Measurements from ENCODE around the gene EMID1. TPM values are rescaled to one million over a fixed set of nuclear protein-coding genes. Genes with fewer than 3 reads are reported as not detected.

Gene EMID1
- total and polyA plus RNA-seq, 4 donors: 4.9 to 30.2 (median 8.4) TPM

DNA sequence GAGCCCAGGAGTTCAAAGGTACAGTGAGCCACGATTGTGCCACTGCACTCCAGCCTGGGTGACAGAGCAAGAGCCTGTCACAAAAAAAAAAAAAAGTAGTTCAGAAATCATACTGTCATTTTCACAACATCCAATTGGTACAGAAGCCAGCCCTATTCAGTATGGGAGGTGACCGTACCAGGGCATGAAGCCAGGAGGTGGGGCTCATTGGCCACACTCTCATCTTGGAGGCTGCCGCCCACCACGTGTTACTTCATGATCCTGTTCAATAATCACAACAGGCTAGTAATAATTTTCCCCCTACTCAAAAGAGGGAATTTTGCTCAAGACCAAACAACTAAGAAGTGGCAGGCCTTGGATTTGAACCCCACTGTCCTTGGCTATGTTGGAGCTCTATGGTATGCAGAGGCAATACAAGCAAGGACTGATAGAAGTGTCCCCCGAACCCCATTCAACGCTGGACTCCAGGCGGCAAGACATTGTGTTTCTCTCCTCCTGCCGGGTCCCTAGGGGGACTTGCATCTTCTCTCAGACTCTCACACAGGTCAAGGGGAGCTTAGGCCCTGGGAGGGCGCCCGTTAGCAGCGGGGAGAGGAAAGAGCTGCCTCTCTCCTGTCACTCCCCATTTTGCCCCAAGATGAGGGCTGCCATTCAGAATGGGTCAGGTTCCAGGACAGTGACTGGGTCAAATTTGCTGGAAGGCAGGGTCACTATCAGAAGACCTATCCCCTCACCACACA is 40.2 kb upstream of the EMID1 start:
- no peaks in the 10 kb centered on the region for H3K27me3 ChIP-seq (ENCODE audit: control insufficient read depth in 3 of 3, insufficient read depth in 3 of 3, low read length in 2 of 3)
- peaks cover 0 to 2% (median 0%) of the 10 kb centered on the region in 4 donors for H3K9me3 ChIP-seq (ENCODE audit: control insufficient read depth in 4 of 4, insufficient read depth in 3 of 4, low read length in 3 of 4)
- H3K36me3 ChIP-seq (ENCODE audit: control insufficient read depth in 4 of 4, insufficient read depth in 4 of 4, low read length in 4 of 4): no peaks in the 10 kb centered on the region
- TF ChIP-seq, protein P1, sequence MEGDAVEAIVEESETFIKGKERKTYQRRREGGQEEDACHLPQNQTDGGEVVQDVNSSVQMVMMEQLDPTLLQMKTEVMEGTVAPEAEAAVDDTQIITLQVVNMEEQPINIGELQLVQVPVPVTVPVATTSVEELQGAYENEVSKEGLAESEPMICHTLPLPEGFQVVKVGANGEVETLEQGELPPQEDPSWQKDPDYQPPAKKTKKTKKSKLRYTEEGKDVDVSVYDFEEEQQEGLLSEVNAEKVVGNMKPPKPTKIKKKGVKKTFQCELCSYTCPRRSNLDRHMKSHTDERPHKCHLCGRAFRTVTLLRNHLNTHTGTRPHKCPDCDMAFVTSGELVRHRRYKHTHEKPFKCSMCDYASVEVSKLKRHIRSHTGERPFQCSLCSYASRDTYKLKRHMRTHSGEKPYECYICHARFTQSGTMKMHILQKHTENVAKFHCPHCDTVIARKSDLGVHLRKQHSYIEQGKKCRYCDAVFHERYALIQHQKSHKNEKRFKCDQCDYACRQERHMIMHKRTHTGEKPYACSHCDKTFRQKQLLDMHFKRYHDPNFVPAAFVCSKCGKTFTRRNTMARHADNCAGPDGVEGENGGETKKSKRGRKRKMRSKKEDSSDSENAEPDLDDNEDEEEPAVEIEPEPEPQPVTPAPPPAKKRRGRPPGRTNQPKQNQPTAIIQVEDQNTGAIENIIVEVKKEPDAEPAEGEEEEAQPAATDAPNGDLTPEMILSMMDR (IDR thresholded peaks at IDR 0.05; ENCODE audit: control extremely low read depth, extremely low read depth): no peak
- H3K4me1 ChIP-seq (ENCODE audit: control insufficient read depth in 5 of 5, insufficient read depth in 5 of 5, low read length in 5 of 5): no peaks in the 10 kb centered on the region
- H3K27ac ChIP-seq (ENCODE audit: low read depth in 1 of 2, low read length in 1 of 2): no peak overlapping the region
- WGBS, 2 donors: 84 to 89% methylated on average over 11 of the region's 11 CpGs
- no peak for DNase-seq
- no peak overlapping the region for H3K9ac ChIP-seq (ENCODE audit: insufficient read depth in 1 of 2, low read length in 2 of 2)
- no peak overlapping the region for H3K4me3 ChIP-seq
- ATAC-seq (ENCODE audit: insufficient read depth, low FRiP score): no peak

DNA sequence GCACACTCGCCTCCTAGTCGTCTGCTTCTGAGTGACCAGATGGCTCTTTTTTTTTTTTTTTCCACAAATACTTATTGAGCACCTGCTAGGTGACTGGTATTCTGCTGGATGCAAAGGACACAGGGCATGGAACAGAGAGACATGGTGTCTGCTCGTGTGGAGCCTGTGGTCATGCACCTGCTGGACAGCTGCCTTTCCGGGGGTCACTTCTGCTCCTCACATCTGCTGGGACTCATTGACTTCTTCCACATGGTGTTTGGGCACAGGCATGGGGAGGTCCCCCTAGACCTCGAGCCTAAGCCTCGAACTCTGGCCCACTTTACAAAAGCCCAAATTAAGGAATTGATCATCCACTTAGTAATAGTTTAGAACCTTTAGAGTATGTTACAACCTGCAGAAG is 39.5 kb upstream of the EMID1 start:
- ATAC-seq (ENCODE audit: insufficient read depth, low FRiP score): no peak
- DNase-seq: no peak
- H3K9ac ChIP-seq (ENCODE audit: insufficient read depth in 1 of 2, low read length in 2 of 2): no peak overlapping the region
- no peak overlapping the region for H3K27ac ChIP-seq (ENCODE audit: low read depth in 1 of 2, low read length in 1 of 2)
- TF ChIP-seq, protein P1 (IDR thresholded peaks at IDR 0.05; ENCODE audit: control extremely low read depth, extremely low read depth): no peak
- no peak overlapping the region for H3K4me3 ChIP-seq
- H3K36me3 ChIP-seq (ENCODE audit: control insufficient read depth in 4 of 4, insufficient read depth in 4 of 4, low read length in 4 of 4): no peaks in the 10 kb centered on the region
- WGBS, 2 donors: 75 to 84% methylated on average over 6 of the region's 6 CpGs
- H3K9me3 ChIP-seq (ENCODE audit: control insufficient read depth in 4 of 4, insufficient read depth in 3 of 4, low read length in 3 of 4): peaks cover 0 to 2% (median 0%) of the 10 kb centered on the region in 4 donors
- H3K27me3 ChIP-seq (ENCODE audit: control insufficient read depth in 3 of 3, insufficient read depth in 3 of 3, low read length in 2 of 3): no peaks in the 10 kb centered on the region
- H3K4me1 ChIP-seq (ENCODE audit: control insufficient read depth in 5 of 5, insufficient read depth in 5 of 5, low read length in 5 of 5): no peaks in the 10 kb centered on the region

- Histone ChIP-seq H3K27me3 (ENCODE audit: control insufficient read depth in 3 of 3, insufficient read depth in 3 of 3, low read length in 2 of 3) (no peaks in the 10 kb centered on the region), H3K4me1 (ENCODE audit: control insufficient read depth in 5 of 5, insufficient read depth in 5 of 5, low read length in 5 of 5) (no peaks in the 10 kb centered on the region), H3K9ac (ENCODE audit: insufficient read depth in 1 of 2, low read length in 2 of 2) (no peak overlapping the region), H3K36me3 (ENCODE audit: control insufficient read depth in 4 of 4, insufficient read depth in 4 of 4, low read length in 4 of 4) (no peaks in the 10 kb centered on the region), H3K4me3 (no peak overlapping the region), H3K27ac (ENCODE audit: low read depth in 1 of 2, low read length in 1 of 2) (no peak overlapping the region), H3K9me3 (ENCODE audit: control insufficient read depth in 4 of 4, insufficient read depth in 3 of 4, low read length in 3 of 4) (peaks cover 0 to 2% (median 0%) of the 10 kb centered on the region in 4 donors)
- ATAC-seq (ENCODE audit: insufficient read depth, low FRiP score): no peak
- 39 to 70% methylated on average over 22 of the region's 22 CpGs for WGBS, 2 donors
- DNase-seq: no peak
- TF ChIP-seq, protein P1 (IDR thresholded peaks at IDR 0.05; ENCODE audit: control extremely low read depth, extremely low read depth): no peak
These were observed 38.4 kb upstream of the EMID1 start for GRCh38 chr22:29167032-29167911.
